Femur (tissue), 1 donor: ENCODE measurements around the gene HOXD9.
A peak's percentile ranks its signal among the peaks of the same experiment; 100 is the strongest.

Experiments
- DNase-seq: peaks from one replicate; pipeline ENCODE4 v3.0.0-alpha.2; 2017

HOXD9 gene

DNA sequence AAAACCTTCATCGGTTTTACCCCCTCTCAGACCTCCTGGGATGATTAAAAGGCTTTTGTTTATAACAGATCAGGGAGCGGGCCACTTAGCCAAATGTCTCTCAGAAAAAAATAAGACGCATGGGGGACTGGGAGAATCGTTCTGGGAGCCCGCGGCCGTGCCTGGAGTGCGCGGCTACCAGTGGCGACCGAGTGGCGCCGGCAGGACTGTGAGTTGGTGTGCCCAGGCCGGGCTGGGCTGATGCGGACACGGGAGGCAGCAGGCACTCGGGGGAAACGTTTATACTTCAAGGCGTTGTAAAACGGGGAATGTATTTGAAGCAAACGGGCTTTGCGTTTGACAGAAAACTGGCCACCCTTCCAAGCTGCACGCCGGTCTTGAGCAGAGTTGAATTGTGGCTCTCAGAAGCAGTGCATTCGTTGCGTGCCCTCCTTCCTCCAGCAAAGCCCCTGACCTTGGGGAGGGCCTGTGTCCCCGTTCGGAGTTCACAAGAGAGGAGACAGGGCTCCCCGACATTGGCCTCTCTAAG lies 10.6 kb upstream of the HOXD9 start:
- DNase-seq = no peak

DNA sequence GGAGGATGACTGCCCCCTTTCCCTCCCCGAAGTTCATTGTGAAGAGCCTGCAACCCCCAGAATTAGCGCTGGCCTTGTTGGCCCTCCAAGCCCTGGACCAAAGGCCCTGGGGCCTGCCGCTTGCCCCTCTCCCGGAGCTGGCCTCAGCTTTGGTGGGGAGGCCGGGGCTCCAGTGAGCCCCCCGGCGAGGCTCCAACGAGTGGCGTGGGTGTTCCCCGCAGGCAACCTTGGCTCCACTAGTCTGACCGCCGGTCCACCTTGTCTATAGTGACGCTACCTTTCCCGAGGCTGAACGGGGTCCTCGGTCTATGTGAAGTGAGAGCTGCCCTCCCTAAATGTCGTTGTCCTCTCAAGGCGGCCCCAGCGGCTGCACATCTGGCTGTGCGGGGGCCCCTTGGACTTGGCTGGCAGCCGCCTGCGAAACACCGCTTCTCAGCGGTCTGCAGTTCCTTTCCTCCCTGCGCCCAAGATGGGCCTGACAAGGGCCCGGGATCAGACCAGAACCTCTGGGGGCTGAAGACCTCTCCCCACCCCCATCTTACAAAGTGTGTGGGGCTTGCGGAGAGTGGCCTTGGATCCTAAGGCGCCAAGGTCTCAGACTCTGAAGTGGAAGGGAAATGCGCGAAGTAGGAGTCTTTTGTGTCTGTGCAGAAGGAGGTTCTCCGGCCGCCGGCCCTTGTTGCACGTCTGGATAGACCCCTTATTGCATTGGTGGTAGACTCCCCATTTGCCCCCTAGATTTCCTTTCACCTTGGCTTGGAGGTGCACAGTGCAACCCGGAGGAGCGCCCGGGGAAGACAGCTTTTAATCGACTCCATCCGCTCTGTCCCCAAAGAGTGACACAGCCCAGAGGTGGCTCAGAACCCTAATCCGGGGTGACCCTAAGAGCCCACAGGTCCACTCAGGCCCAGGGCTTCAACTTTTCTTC lies 9.9 kb upstream of the HOXD9 start:
- DNase-seq = no peak

DNA sequence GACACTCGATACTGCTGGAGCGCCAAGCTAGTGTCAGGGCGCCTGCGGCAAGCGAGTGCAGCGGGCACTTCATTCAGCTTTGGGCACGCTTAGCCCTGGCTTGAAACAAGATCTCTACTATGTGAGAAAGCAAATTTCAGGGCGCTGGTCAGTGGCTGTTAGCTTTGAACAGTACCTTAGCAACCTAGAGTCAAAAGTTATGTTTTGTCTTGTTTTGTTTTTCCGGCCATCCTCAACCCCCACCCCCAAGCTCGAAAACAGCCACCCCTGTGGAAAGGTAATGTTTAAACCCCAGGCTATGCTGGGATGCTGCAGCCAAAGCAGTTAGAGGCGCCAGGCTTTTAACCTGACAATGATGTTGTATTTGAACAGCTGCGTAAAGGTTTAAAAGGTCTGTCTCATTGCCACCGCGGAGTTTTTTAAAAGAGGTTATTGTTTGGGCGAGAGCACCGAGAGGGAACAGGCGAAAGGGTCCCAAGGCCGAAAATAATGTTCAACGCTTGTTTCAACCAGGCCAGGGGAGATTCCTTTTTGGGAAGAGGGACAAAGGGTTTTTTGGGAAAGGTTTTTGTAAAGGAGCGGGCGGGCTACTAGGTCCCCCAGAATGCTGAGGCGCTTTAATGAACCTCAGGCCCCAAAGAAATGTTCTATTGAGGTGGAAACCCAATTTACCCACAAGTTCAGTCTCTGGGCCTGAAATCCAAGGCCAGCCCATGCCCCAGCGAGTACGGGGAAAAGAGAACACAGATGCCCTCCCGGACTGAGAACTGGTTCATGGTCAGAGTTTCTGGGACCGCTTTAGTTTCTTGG lies 8.2 kb upstream of the HOXD9 start:
- no peak for DNase-seq

DNA sequence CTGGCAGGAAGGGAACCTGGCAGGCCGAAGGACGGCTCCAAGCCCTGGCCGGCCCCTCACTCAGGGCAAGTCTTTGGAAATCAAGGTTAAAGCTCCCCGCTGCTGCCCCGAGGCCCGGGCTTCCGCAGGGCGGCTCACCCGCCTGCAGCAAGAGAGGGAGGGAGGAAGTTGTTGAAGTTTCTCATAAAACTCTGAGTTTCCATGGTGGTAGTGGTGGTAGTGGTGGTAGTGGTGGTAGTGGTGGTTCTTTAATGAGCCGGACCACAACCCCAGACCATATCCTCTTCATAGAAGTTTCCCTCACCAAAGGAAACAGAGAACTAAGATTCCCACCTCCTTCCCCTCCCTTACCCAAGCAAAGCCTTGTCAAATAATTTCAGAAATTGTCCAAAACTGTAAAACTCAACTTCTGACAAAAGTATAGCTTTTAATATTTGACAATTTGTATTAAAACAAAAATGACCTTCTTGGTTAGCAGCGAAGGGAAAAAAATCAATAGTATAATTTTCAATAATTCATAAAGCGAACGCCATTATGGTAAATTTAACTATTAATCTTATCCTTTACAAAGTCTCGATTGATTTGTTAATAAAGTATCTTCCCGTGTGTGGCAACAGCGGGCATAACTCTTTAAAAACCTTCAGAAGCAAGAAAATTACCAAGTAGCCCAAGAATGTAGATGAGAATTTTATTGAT lies 7.4 kb upstream of the HOXD9 start:
- DNase-seq = no peak

DNA sequence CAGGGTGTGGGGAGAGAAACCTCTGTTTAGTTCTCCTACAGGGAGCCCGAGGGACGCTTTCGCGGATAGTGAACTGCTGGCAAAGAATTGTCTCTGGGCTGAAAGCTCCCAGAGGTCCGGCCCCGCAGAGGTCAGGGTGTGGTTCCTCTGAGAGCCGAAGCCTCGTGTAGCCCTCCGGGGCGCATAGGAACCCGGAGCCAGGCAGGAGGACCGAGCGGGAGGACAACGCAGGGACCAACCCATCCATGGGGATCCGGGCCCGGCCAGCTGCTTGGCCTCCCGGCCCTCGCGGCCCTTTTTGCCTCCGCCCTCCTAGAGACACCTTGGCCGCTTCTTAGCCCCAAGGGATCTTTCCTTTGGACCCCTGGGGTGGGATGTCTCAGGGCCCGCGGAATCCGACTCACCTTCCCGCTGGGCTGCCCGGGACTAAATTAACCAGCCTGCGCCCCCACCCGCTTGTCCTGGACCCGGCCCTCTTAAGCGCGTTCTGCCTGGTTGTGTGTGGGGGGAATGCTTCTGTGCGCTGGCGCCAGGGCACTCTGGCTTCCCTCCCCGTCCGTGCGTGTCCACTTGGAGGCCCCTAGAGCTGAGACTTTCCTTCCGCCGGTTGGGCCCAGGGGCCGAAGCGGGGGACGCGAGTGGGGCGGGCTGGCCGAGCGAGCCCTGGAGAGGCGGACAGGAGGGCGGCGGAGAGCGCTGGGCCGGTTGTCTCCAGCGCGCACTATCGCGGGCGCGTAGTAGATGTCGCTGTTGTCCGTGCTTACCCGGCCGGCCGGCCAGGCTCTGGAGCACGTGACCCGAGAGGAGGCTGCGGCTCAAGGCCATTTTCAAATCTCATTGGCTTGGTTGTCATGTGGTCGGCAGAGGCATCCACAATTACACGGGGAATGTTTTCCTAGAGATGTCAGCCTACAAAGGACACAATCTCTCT lies 6.4 kb upstream of the HOXD9 start, which contains the start of gene HOXD10:
Gene HOXD10 (plus strand): TSS at position 896 of the 931 bp plus-strand sequence. CDS start 56 bp downstream, outside the sequence.
- DNase-seq = peak; percentile 87

DNA sequence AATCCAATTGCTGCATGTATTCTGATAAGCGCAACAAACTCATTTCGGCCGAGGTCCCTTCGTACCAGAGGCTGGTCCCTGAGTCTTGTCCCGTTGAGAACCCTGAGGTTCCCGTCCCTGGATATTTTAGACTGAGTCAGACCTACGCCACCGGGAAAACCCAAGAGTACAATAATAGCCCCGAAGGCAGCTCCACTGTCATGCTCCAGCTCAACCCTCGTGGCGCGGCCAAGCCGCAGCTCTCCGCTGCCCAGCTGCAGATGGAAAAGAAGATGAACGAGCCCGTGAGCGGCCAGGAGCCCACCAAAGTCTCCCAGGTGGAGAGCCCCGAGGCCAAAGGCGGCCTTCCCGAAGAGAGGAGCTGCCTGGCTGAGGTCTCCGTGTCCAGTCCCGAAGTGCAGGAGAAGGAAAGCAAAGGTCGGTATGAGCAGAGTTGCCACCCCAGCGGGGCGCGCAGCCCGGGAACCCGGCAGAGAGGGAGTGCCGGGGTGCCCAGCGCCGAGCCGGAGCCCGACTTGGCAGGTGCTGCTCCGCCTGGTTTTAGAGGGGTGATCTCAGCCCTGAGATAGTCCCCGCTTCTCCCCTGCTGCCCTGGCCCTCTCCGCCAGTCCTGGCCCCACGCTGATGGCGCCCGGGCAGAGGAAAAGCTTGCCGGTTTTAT lies 5.2 kb upstream of the HOXD9 start:
- DNase-seq = no peak

DNA sequence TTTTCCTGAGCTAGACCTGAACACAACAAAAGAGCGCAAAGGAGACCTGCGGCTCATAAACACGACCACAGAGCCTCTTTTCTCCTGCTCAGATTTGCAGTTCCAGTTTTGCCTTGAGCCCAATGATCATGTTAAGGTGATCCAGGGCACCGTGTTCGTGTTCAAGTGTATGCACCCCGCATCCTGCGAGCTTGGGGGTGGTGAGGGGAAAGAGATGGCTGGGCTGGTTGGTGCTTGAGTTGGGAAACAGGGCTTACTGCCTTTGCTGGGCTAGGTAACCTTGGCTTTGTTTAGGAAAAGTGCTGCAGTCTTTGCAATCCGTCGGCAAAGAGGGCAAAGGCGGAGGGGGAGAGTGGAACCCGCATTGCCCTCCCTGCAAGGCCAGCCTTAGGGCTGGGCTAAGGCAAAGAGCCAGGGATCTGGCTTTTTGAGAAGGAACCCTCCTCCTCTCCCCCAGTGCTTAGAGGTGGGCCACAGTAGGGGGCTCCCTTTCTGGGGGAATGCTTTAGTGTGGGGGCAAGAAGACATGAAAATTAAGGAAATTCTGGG lies 4.6 kb upstream of the HOXD9 start:
- DNase-seq = no peak

DNA sequence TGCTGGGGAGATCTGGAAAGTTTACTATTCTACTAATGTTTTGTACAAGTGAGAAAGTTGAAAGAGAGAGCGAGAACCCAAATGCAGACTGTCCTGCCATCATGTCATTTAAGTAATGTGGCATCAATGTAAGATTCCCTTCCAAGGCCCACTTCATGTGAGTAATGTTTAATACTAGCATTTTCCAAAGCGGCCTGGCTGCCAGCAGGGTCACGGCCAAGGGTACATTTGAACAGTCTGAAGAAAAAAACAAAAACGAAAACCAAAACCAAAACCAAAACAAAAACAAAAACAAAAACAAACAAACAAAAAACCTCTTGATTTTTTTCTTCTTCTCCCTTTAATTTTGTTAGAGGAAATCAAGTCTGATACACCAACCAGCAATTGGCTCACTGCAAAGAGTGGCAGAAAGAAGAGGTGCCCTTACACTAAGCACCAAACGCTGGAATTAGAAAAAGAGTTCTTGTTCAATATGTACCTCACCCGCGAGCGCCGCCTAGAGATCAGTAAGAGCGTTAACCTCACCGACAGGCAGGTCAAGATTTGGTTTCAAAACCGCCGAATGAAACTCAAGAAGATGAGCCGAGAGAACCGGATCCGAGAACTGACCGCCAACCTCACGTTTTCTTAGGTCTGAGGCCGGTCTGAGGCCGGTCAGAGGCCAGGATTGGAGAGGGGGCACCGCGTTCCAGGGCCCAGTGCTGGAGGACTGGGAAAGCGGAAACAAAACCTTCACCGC lies 3.7 kb upstream of the HOXD9 start:
- peak; percentile 42 for DNase-seq

DNA sequence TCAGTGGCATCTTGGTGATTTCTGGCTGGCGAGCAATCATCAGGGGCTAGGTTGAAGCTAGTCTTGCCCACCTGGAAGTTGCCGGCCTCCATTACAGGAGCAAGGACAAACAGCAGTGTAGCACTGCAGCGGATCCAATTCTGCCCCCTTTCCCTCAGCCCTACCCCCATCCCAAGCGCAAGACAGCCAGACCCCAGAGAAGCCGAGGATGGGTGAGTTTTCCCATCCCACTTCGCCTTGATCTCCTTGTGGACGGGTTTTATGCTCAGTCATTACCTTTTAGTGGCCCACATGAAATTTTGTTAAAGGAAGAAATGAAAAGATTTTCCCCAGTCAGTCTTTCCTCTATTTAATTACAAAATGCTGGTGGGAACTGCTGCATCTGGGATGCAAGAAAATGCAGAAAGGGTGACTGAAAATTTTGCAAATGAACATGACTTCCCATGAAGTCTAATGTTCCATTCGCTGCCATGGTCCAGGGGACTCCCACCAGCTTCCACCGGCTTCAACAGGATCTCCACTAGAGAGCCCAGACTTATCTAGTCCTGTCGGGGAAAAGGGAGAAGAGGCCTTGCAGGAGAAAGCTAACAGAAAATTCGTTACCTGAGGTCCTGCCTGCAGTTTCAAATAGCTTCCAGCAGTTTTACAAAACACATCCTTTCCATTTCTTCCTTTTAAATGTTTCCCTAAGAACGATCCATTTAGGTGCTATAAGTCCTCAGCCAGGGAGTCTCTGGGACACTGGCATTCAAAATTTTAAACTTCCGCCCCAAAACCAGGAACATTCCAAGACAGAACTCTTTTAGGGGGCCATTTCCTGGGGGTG lies 1.9 kb upstream of the HOXD9 start:
- DNase-seq = no peak

DNA sequence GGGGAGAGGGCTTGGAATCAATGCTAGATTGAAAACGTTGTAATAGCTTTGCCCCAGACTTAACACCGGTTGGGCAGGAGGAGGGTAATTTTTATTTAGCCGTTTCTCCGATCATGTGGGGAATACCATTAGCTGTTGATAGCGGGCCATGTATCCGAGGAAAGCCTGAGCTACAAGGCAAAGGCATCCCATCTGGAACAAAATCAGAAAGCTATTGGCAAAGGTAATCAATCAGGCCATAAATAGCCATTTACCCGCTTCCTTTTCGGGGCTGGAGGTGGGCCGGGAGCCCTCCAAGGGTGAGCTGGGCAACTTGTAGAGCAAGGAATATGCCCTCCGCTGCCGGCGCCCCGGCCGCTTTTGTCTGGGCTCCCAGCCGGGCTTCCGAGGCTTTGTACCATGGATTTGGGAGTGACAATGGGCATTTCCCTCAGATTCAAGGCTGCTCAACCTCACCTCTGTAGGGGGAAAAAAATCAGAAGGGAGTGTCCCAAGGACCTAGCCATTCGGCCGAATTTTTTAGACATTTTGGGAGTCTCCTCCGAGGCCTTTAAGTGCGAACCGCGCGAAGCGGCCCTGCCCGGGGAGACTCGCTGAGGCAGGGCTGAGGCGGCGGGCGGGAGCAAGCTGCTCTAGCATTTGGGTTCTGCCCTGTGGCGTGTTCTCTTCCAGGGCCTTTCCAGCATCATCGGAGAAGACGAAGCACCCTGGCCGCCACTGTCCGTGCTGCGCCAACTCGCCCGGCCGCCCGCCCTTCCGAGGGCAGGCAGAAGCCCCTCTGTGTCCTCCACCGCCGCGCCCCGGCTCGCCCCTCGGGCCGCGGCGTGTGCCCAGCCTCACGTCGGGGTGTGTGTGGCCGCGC lies 1.1 kb upstream of the HOXD9 start:
- DNase-seq = peak; percentile 28

DNA sequence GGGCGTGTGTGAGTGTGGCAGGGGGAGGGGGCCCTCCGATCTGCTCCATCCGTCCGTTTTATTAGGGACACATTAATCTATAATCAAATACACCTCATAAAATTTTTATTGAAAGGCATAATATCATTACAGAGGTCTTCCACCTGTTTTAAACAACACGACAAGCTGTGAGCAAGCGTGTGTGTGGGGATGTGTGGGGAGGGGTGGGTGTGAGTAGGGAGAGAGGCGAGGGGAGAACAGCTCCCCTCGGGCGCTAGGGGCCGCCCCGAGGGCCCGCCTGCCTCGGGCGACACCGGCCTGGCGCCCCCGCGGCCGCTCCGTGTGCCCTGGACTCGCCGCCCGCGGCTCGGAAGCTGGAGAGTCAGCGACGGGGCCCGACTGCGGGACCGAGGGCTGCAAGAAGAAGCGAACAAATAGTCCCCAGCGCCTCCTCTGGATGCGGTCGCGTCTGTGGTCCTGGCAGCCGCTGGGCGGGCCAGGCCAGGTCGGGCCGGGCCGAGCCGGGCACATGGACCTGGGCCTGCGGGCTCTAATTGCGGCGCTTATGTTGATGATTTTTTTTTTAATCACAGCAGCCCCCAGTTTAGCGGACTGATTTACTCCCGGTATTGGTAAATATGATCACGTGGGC lies 352 bp upstream of the HOXD9 start:
- no peak for DNase-seq

DNA sequence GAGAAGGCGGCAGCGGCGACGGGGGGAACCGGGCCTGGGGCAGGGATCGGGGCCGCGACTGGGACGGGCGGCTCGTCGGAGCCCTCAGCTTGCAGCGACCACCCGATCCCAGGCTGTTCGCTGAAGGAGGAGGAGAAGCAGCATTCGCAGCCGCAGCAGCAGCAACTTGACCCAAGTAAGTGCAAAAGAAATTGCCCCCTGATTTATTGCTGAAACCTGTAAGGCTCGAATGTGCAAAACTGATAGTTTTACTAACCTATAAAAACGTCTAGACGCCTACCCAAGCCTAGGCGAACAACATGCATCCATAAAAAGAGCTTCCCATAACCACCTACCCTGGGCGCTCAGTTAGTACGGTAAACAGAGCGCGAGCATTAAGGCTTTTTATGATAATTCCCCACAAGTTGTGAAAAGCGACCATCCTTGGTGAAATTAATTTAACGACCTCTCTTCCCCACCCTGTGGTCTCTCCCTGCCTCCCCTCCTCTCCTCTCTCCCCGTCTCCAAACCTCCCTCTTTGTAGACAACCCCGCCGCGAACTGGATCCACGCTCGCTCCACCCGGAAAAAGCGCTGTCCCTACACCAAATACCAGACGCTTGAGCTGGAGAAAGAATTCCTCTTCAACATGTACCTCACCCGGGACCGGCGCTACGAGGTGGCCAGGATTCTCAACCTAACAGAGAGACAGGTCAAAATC lies 1.0 kb downstream of the HOXD9 start:
- peak; percentile 28 for DNase-seq

DNA sequence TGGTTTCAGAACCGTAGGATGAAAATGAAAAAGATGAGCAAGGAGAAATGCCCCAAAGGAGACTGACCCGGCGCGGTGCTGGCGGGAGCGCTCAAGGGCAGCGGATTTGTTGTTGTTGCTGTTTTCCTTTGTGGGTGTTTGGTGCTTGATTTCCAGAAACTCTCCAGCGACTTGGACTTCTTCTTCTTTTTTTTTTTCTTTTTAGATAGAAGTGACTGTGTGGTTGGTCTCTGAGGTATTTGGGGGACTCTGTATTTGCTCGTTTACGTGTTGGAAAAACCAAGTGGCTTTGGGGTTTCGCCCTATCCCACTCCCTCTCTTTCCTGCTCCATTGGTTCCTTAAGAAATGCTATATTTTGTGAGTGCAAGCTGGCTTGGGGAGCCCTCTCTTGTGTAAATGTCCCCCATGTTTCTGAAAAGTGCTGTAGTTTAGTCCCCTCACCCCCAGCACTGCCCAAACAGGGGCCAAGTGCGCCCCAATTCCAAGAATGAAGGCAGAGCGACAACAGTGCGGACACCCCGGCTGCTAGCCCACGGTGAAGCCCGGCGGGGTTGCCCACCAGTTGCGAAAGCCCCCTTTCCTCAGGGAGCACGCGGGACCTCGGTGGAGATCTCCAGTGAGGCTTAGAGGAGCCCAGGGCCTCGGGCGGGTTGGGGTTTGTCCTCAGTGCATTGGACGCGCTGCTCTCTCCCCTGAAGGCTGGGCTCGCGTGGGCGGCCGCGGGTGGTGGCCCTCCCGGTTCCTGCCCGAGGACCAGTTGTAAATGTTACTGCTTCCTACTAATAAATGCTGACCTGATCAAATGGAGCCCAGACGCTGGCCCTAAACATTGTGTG lies 1.8 kb downstream of the HOXD9 start:
- peak; percentile 19 for DNase-seq

DNA sequence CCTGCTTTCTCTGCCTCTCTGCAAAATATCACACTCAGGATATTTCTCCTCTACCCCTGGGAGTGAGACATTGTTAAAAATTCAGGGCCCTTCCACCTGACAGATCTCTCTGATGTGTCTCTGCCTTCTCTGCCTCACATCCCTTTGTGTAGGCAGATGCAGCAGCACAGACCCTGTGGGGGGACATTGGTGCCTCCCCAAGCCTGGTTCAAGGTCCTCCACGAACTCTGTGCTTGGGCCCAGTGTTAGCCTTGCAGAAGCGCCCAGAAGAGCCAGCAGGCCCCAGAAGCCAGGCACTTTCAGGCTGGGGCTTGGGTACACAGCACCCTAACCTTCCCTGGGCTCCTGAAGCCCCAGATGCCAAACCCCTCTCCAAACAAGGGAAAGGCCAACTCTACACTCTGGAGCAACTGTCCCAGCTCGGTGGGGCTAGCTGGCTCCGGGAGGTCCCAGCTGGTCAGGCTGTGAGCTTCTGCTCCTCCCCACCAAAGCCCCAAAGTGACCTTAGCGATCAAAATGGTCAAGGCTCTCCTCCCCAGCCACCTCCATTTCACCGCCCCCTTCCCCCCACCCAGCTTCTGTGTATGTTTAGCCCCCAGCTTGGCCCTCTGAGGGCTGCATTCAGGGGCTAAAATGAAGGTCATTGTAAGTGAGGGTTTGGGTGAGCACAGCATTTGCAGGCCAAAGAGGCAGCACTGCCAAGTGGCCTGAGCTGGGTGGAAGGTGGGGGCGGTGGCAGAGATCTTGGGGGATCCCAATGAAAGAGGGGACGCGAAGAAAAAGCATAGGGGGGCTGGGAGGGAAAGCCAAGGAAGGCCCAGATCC lies 2.6 kb downstream of the HOXD9 start:
- no peak for DNase-seq

DNA sequence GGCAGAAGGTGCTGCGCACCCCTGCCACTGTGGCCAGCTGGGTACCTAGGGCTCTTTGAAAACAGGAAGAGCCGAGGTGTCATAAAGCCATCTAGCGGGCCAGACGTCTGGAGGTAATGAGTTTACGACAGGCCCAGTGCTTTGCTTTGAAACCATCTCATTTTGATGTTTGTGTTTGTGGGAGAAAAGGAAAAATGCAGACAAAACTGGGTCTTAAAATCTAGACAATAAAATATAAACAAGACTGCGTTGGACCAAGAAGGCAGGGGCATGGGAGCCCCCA lies 3.2 kb downstream of the HOXD9 start:
- DNase-seq = no peak
